ENCODE data around the gene NCKAP1.

DNA sequence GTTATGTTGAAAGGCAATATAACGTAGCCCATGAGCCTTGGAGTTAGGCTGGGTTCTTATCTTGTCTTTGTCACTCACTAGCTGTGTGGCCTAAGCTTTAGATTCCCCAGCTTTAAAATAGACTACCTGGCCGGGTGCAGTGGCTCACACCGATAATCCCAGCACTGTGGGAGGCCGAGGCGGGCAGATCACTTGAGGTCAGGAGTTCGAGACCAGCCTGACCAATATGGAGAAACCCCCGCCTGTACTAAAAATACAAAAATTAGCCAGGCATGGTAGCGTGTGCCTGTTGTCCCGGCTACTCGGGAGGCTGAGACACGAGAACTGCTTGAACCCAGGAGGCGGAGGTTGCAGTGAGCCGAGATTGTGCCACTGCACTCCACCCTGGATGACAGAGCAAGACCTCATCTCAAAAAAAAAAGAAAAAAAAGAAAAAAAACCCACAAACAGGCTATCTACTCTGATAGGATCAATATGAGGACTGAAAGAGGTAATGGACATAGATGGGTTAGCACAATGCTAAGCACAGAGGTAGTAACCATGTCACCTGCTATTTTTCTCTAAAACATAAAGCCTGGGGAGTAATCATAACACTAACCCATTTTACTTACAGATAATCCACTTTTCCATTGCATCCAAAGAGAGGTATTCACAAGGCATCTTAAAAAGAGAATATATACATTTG, 43.9 kb downstream of the NCKAP1 start:
- TF ChIP-seq, protein P1, sequence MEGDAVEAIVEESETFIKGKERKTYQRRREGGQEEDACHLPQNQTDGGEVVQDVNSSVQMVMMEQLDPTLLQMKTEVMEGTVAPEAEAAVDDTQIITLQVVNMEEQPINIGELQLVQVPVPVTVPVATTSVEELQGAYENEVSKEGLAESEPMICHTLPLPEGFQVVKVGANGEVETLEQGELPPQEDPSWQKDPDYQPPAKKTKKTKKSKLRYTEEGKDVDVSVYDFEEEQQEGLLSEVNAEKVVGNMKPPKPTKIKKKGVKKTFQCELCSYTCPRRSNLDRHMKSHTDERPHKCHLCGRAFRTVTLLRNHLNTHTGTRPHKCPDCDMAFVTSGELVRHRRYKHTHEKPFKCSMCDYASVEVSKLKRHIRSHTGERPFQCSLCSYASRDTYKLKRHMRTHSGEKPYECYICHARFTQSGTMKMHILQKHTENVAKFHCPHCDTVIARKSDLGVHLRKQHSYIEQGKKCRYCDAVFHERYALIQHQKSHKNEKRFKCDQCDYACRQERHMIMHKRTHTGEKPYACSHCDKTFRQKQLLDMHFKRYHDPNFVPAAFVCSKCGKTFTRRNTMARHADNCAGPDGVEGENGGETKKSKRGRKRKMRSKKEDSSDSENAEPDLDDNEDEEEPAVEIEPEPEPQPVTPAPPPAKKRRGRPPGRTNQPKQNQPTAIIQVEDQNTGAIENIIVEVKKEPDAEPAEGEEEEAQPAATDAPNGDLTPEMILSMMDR (IDR thresholded peaks at IDR 0.05; ENCODE audit: insufficient read depth, low read length) = no peak
- no peak for TF ChIP-seq POLR2AphosphoS5 (IDR thresholded peaks at IDR 0.05; ENCODE audit: low read depth)
